OCI-LY1 (cell line): ENCODE data around the gene ZNF467.

Experiments
- H2AFZ ChIP-seq: fragments of 200-600 bp; sonication (generic), shearing (Covaris generic); 2 replicates; pipeline ENCODE4 v1.6.0; 2014; ENCODE audit warnings: antibody characterized with exemption, mild to moderate bottlenecking, low read length
- H3F3A ChIP-seq: fragments of 200-600 bp; sonication (generic), shearing (Covaris generic); 2 replicates; pipeline ENCODE4 v1.6.0; 2014; ENCODE audit warnings: mild to moderate bottlenecking, antibody characterized with exemption, low read length, moderate library complexity; ENCODE audit not compliant: insufficient read depth
- H3K27ac ChIP-seq: fragments of 200-600 bp; sonication (generic); 2 replicates; pipeline ENCODE4 v1.5.1; 2014; ENCODE audit warnings: low read length, mixed run types, mild to moderate bottlenecking, low read depth; ENCODE audit not compliant: poor library complexity, severe bottlenecking
- H3K27me3 ChIP-seq: fragments of 200-600 bp; sonication (generic); 2 replicates; pipeline ENCODE4 v1.6.0; 2014; ENCODE audit warnings: antibody characterized with exemption, mild to moderate bottlenecking, low read length, moderate library complexity; ENCODE audit not compliant: insufficient read depth
- H3K36me3 ChIP-seq: fragments of 200-600 bp; sonication (generic); 2 replicates; pipeline ENCODE4 v1.6.1; 2014; ENCODE audit warnings: mild to moderate bottlenecking, antibody characterized with exemption, low read length, moderate library complexity, mixed read lengths; ENCODE audit not compliant: insufficient read depth
- H3K4me1 ChIP-seq: fragments of 200-600 bp; sonication (generic); 2 replicates; pipeline ENCODE4 v1.5.1; 2014; ENCODE audit warnings: mild to moderate bottlenecking, low read length, moderate library complexity; ENCODE audit not compliant: insufficient read depth, severe bottlenecking
- H3K4me2 ChIP-seq: fragments of 200-600 bp; sonication (generic), shearing (Covaris generic); 2 replicates; pipeline ENCODE4 v1.6.1; 2014; ENCODE audit warnings: low read length
- H3K4me3 ChIP-seq: fragments of 200-600 bp; sonication (generic); 2 replicates; pipeline ENCODE4 v1.5.1; 2014; ENCODE audit warnings: low read length, low read depth, mild to moderate bottlenecking, mixed read lengths; ENCODE audit not compliant: poor library complexity, severe bottlenecking
- H3K79me2 ChIP-seq: fragments of 200-600 bp; shearing (Covaris generic); 2 replicates; pipeline ENCODE4 v1.6.1; 2016; ENCODE audit warnings: mixed run types, low read length, mixed read lengths; ENCODE audit not compliant: insufficient read depth
- H3K9ac ChIP-seq: fragments of 200-600 bp; sonication (generic), shearing (Covaris generic); 2 replicates; pipeline ENCODE4 v1.6.1; 2014; ENCODE audit warnings: mild to moderate bottlenecking, low read length, mixed read lengths
- H3K9me2 ChIP-seq: fragments of 200-600 bp; sonication (generic), shearing (Covaris generic); 2 replicates; pipeline ENCODE4 v1.6.1; 2014; ENCODE audit warnings: low read depth, mild to moderate bottlenecking, low read length, mixed read lengths
- H3K9me3 ChIP-seq: fragments of 200-600 bp; shearing (Covaris generic); 2 replicates; pipeline ENCODE4 v1.6.1; 2014; ENCODE audit warnings: low read length, mixed read lengths
- H4K20me1 ChIP-seq: fragments of 200-600 bp; sonication (generic), shearing (Covaris generic); 2 replicates; pipeline ENCODE4 v1.6.0; 2016; ENCODE audit warnings: mild to moderate bottlenecking, low read length; ENCODE audit not compliant: insufficient read depth
- CTCF ChIP-seq: fragments of 200-600 bp; sonication (generic), shearing (Covaris generic); IDR thresholded peaks from 2 replicates; pipeline ENCODE4 v1.5.1; 2017; ENCODE audit warnings: mild to moderate bottlenecking, antibody characterized with exemption, low read length, moderate library complexity, mixed read lengths
- EZH2 ChIP-seq: fragments of 200-600 bp; sonication (generic), shearing (Covaris generic); IDR thresholded peaks from 2 replicates; pipeline ENCODE4 v1.8.0; 2017; ENCODE audit warnings: borderline replicate concordance, mixed run types, mild to moderate bottlenecking, antibody characterized with exemption, low read length, moderate library complexity, mixed read lengths

ZNF467 gene

GRCh38 chr7:149777551-149778326 is 4.4 kb upstream of the ZNF467 start:
- no peak for TF ChIP-seq EZH2
- no peak for TF ChIP-seq CTCF
- no peaks in the 10 kb centered on the region for H3K9me2 ChIP-seq
- H3K9me3 ChIP-seq, result no peaks in the 10 kb centered on the region
- no peaks in the 10 kb centered on the region for H3F3A ChIP-seq
- H3K36me3 ChIP-seq, result no peaks in the 10 kb centered on the region
- H3K27me3 ChIP-seq, result peaks cover 12% of the 10 kb centered on the region; the same call in 1 of the 2 replicates
- no peak overlapping the region for H3K9ac ChIP-seq
- no peak overlapping the region for H2AFZ ChIP-seq
- no peak overlapping the region for H3K4me3 ChIP-seq
- H3K4me1 ChIP-seq, result peaks cover 7% of the 10 kb centered on the region
- H3K4me2 ChIP-seq, result no peak overlapping the region
- no peaks in the 10 kb centered on the region for H3K79me2 ChIP-seq
- no peaks in the 10 kb centered on the region for H4K20me1 ChIP-seq
- H3K27ac ChIP-seq, result no peak overlapping the region

- Histone ChIP-seq H4K20me1 (no peaks in the 10 kb centered on the region), H3K4me1 (peaks cover 11% of the 10 kb centered on the region), H3K36me3 (no peaks in the 10 kb centered on the region), H3K27ac (no peak overlapping the region), H3K4me3 (no peak overlapping the region), H2AFZ (no peak overlapping the region), H3K9me3 (no peaks in the 10 kb centered on the region), H3K27me3 (peaks cover 12% of the 10 kb centered on the region; the same call in 1 of the 2 replicates), H3K4me2 (no peak overlapping the region), H3F3A (no peaks in the 10 kb centered on the region), H3K9ac (no peak overlapping the region), H3K79me2 (no peaks in the 10 kb centered on the region), H3K9me2 (no peaks in the 10 kb centered on the region)
- no peak for TF ChIP-seq CTCF
- no peak for TF ChIP-seq EZH2
These were observed 3.5 kb upstream of the ZNF467 start for GRCh38 chr7:149776848-149777407.

- no peaks in the 10 kb centered on the region for H4K20me1 ChIP-seq
- H3K4me2 ChIP-seq, result no peak overlapping the region
- H3F3A ChIP-seq, result no peaks in the 10 kb centered on the region
- H3K27me3 ChIP-seq, result peaks cover 10% of the 10 kb centered on the region; the same call in 1 of the 2 replicates
- H3K4me1 ChIP-seq, result peaks cover 11% of the 10 kb centered on the region
- TF ChIP-seq CTCF, result no peak
- TF ChIP-seq EZH2, result no peak
- no peak overlapping the region for H3K9ac ChIP-seq
- H3K9me2 ChIP-seq, result no peaks in the 10 kb centered on the region
- no peaks in the 10 kb centered on the region for H3K36me3 ChIP-seq
- H3K27ac ChIP-seq, result no peak overlapping the region
- no peaks in the 10 kb centered on the region for H3K9me3 ChIP-seq
- no peaks in the 10 kb centered on the region for H3K79me2 ChIP-seq
- no peak overlapping the region for H2AFZ ChIP-seq
- no peak overlapping the region for H3K4me3 ChIP-seq
These were observed 2.9 kb upstream of the ZNF467 start for GRCh38 chr7:149776289-149776688.
